ENCODE data around the gene ABCA4.

The ABCA4 gene

GRCh38 chr1:94111879-94112278 is 9.1 kb downstream of the ABCA4 start:
- TF ChIP-seq CTCF (conservative IDR thresholded peaks at IDR 0.05; ENCODE audit: low read depth), result no peak
- DNase-seq (ENCODE audit: low spot score), result no peak
- ChIA-PET POLR2A (ENCODE audit: low non-redundant PET) (no interaction called here), CTCF (no interaction called here)
- H3K27ac ChIP-seq, result no peak overlapping the region

- POLR2A ChIA-PET (ENCODE audit: low non-redundant PET), result interaction anchor here (0.7 kb wide), 1 partner anchor 136 kb away, joined by 3 read pairs; no protein-coding TSS in a partner anchor
- CTCF ChIA-PET, result no interaction called here
Observed at GRCh38 chr1:94110946-94111740, 9.8 kb downstream of the ABCA4 start.

GRCh38 chr1:94110021-94110761 is 10.8 kb downstream of the ABCA4 start:
- no peak for TF ChIP-seq CTCF (conservative IDR thresholded peaks at IDR 0.05; ENCODE audit: low read depth)
- H3K27ac ChIP-seq, result no peak overlapping the region
- ChIA-PET CTCF (interaction anchor here (0.6 kb wide), 1 partner anchor 75 kb away, joined by 3 read pairs; no protein-coding TSS in a partner anchor), POLR2A (ENCODE audit: low non-redundant PET) (no interaction called here)
- no peak for DNase-seq (ENCODE audit: low spot score)

More at GRCh38 chr1:94110946-94111740, 9.8 kb downstream of the ABCA4 start:
- no peak for TF ChIP-seq CTCF (conservative IDR thresholded peaks at IDR 0.05; ENCODE audit: low read depth)
- no peak for DNase-seq (ENCODE audit: low spot score)
- no peak overlapping the region for H3K27ac ChIP-seq

- CTCF ChIA-PET, result interaction anchor here (0.6 to 0.7 kb wide), 2 partner anchors 75 to 126 kb away, joined by 3 read pairs; no protein-coding TSS in a partner anchor
- no peak for DNase-seq (ENCODE audit: low spot score)
- POLR2A ChIA-PET (ENCODE audit: low non-redundant PET), result no interaction called here
Observed at GRCh38 chr1:94109478-94109877, 11.5 kb downstream of the ABCA4 start.

GRCh38 chr1:94107141-94107540 is 13.8 kb downstream of the ABCA4 start:
- no peak overlapping the region for H3K27ac ChIP-seq
- no peak for TF ChIP-seq CTCF (conservative IDR thresholded peaks at IDR 0.05; ENCODE audit: low read depth)
- DNase-seq (ENCODE audit: low spot score), result no peak
- ChIA-PET POLR2A (ENCODE audit: low non-redundant PET) (no interaction called here), CTCF (no interaction called here)

More at GRCh38 chr1:94109478-94109877, 11.5 kb downstream of the ABCA4 start:
- no peak overlapping the region for H3K27ac ChIP-seq
- no peak for TF ChIP-seq CTCF (conservative IDR thresholded peaks at IDR 0.05; ENCODE audit: low read depth)

GRCh38 chr1:94106716-94107115 is 14.2 kb downstream of the ABCA4 start:
- CTCF ChIA-PET, result no interaction called here
- no peak for TF ChIP-seq CTCF (conservative IDR thresholded peaks at IDR 0.05; ENCODE audit: low read depth)
- no peak overlapping the region for H3K27ac ChIP-seq
- POLR2A ChIA-PET (ENCODE audit: low non-redundant PET), result no interaction called here
- no peak for DNase-seq (ENCODE audit: low spot score)

Data from RWPE1 (cell line).